ENCODE results near the gene KATNA1.

KATNA1 gene

GRCh38 chr6:149600508-149600907 is 48.0 kb downstream of the KATNA1 start:
- TF ChIP-seq, protein P1, sequence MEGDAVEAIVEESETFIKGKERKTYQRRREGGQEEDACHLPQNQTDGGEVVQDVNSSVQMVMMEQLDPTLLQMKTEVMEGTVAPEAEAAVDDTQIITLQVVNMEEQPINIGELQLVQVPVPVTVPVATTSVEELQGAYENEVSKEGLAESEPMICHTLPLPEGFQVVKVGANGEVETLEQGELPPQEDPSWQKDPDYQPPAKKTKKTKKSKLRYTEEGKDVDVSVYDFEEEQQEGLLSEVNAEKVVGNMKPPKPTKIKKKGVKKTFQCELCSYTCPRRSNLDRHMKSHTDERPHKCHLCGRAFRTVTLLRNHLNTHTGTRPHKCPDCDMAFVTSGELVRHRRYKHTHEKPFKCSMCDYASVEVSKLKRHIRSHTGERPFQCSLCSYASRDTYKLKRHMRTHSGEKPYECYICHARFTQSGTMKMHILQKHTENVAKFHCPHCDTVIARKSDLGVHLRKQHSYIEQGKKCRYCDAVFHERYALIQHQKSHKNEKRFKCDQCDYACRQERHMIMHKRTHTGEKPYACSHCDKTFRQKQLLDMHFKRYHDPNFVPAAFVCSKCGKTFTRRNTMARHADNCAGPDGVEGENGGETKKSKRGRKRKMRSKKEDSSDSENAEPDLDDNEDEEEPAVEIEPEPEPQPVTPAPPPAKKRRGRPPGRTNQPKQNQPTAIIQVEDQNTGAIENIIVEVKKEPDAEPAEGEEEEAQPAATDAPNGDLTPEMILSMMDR (IDR thresholded peaks at IDR 0.05; ENCODE audit: low read depth, low read length): no peak
- DNase-seq (ENCODE audit: extremely low read depth, low read depth): no peak

DNA sequence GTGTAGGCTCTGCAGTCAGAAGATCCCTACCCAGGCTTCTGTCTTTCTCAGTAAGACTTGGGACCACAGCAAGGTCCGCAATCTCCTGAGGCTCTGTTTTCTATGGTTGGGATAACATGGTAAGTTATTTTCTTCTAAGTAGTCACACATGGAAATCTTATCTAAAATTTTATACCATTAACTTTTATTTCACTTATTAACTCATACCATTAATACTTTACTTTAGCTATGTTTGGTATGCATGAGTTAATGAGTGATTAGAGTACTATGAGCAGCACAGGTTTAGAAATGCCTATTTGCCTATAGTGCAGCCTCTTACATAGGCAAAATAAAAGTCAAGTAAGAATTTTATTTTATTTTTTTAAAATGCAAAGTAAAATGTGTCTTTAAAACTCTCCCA is 55.1 kb downstream of the KATNA1 start:
- TF ChIP-seq, protein P1 (IDR thresholded peaks at IDR 0.05; ENCODE audit: low read depth, low read length): no peak
- DNase-seq (ENCODE audit: extremely low read depth, low read depth): no peak

GRCh38 chr6:149592983-149593382 is 55.5 kb downstream of the KATNA1 start:
- no peak for DNase-seq (ENCODE audit: extremely low read depth, low read depth)
- TF ChIP-seq, protein P1 (IDR thresholded peaks at IDR 0.05; ENCODE audit: low read depth, low read length): no peak

- no peak for DNase-seq (ENCODE audit: extremely low read depth, low read depth)
- TF ChIP-seq, protein P1 (IDR thresholded peaks at IDR 0.05; ENCODE audit: low read depth, low read length): no peak
Observed at GRCh38 chr6:149586149-149586548, 62.4 kb downstream of the KATNA1 start.

GRCh38 chr6:149581349-149581748 is 67.2 kb downstream of the KATNA1 start:
- DNase-seq (ENCODE audit: extremely low read depth, low read depth): no peak
- TF ChIP-seq, protein P1 (IDR thresholded peaks at IDR 0.05; ENCODE audit: low read depth, low read length): no peak

GRCh38 chr6:149580880-149581279 is 67.6 kb downstream of the KATNA1 start:
- DNase-seq (ENCODE audit: extremely low read depth, low read depth): no peak
- TF ChIP-seq, protein P1 (IDR thresholded peaks at IDR 0.05; ENCODE audit: low read depth, low read length): no peak

DNA sequence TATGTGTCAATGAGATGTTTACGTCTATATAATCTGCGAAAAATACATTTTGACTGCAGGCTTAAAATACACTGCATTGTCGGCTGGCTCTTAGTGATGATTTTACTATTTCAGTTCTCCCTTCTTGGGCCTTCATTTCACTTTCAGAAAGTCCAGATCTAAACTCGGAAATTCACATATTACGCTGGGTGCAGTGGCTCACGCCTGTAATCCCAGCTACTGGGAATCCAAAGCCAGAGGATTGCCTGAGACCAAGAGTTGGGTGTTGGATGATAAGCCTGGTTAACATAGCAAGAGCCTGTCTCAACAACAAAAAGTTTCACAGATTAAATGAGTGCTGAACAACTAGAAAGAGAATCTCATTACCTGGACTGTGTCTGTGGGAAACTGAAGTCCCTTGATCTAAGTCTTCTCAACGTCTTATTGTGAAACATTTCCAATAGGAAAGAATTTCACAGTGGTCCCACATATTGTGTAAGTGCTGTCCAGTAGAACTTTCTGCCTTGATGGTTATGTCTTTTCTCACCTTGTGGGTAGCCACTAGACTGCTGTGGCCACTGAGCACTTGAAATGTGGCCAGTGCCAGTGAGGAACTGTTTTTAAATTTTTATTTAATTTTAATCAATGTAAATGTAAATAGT is 80.4 kb downstream of the KATNA1 start:
- TF ChIP-seq, protein P1 (IDR thresholded peaks at IDR 0.05; ENCODE audit: low read depth, low read length): no peak
- no peak for DNase-seq (ENCODE audit: extremely low read depth, low read depth)
